ENCODE measurements around the gene SRCIN1. TPM values are rescaled to one million over a fixed set of nuclear protein-coding genes. Genes with fewer than 3 reads are reported as not detected.

SRCIN1 gene
- total RNA-seq, 4 donors from 2014 or later, result 0.44 to 5.4 (median 1.5) TPM

DNA sequence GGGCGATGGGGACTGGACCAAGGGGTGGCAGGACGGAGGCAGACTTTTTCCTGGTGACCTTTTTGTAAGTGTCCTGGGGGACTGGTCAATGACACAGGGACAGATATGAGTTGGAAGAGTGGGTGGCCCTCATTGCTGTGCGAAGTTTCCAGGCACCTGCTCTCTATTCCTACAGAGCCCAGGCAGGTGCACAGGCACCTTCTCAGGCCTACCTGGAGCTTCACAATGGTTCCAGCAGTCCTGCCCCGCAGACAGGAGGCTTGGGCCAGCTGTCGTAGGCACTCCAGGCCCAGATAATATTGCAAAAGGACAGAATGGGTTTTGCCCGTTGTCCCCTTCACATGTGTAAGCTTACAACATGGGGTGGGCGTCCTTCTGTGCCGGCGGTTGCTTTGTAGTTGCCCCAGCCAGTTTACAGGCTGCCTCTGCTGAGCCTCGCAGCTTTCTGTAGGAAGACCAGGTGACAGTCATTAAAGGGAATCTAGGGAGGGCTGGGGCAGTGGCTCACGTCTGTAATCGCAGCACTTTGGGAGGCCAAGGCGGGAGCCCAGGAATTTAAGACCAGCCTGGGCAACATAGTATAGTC is 93.2 kb downstream of the SRCIN1 start:
- H3K27ac ChIP-seq, result no peak overlapping the region
- WGBS, 2 donors, result 64 to 68% methylated on average over 12 of the region's 13 CpGs
- no peaks in the 10 kb centered on the region for H3K27me3 ChIP-seq
- H3K4me3 ChIP-seq, result no peak overlapping the region
- no peak for DNase-seq (ENCODE audit: low spot score in 2 of 2)
- TF ChIP-seq, protein P1, sequence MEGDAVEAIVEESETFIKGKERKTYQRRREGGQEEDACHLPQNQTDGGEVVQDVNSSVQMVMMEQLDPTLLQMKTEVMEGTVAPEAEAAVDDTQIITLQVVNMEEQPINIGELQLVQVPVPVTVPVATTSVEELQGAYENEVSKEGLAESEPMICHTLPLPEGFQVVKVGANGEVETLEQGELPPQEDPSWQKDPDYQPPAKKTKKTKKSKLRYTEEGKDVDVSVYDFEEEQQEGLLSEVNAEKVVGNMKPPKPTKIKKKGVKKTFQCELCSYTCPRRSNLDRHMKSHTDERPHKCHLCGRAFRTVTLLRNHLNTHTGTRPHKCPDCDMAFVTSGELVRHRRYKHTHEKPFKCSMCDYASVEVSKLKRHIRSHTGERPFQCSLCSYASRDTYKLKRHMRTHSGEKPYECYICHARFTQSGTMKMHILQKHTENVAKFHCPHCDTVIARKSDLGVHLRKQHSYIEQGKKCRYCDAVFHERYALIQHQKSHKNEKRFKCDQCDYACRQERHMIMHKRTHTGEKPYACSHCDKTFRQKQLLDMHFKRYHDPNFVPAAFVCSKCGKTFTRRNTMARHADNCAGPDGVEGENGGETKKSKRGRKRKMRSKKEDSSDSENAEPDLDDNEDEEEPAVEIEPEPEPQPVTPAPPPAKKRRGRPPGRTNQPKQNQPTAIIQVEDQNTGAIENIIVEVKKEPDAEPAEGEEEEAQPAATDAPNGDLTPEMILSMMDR (IDR thresholded peaks at IDR 0.05), result no peak
- no peak for TF ChIP-seq POLR2A (IDR thresholded peaks at IDR 0.05)
- no peak for TF ChIP-seq EP300 (IDR thresholded peaks at IDR 0.05)
- H3K36me3 ChIP-seq, result peaks cover 0 to 7% (median 0%) of the 10 kb centered on the region in 3 donors
- H3K4me1 ChIP-seq, result peaks cover 0 to 37% (median 6%) of the 10 kb centered on the region in 4 donors
- no peaks in the 10 kb centered on the region for H3K9me3 ChIP-seq

DNA sequence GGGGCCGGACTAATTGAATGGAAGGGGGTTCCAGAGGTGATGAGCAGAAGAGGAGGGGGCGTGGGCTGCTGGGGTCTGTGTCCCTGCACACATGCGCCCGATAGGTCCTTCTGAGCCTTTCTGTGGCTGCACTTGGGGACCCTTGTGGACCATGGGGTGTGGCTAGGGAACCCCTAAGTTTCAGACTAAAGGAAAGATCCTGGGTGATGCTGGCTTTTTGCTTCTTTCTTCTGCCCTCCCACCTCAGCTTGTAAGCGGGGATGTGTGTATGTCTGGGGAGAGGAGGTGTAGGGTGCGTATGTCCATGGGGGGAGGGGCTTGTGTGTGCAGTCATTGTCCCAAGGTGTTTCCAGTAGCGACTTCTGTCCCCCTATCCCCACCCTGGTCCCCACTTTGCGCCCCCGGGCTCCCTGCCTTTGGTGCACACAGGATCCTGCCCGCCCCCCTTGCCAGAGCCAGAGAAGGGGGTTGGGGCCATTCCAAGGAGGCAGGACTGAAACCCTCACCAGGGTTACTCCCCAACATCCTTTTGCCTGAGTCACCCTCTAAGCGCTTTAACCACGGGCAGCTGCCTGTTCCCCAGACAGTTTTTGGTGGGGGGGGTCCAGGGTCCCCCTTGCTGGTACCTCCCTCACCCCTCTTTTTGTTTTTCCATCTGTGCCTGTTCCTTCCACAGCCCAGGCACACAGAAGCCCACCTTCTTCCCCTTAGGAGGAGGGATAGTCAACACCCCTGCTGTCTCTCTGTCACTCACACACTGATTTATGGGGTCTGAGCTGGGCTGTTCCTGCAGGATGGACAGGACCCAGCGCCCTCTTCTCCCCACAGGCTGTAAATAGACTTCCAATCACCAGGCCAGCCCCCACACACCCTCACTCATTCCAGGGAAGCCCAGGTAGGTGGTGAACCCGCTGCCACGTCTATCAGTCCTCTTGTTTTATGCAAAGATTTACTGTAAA is 94.3 kb downstream of the SRCIN1 start:
- Histone ChIP-seq H3K27ac (no peak overlapping the region), H3K4me3 (peak overlapping the region in 1 of 4 donors; percentile 43), H3K36me3 (peaks cover 0 to 19% (median 0%) of the 10 kb centered on the region in 3 donors), H3K27me3 (no peaks in the 10 kb centered on the region), H3K4me1 (peaks cover 0 to 43% (median 6%) of the 10 kb centered on the region in 4 donors), H3K9me3 (no peaks in the 10 kb centered on the region)
- TF ChIP-seq, protein P1 (IDR thresholded peaks at IDR 0.05), result no peak
- TF ChIP-seq EP300 (IDR thresholded peaks at IDR 0.05) (no peak), POLR2A (IDR thresholded peaks at IDR 0.05) (no peak)
- 74 to 82% methylated on average over 12 to 15 of the region's 15 CpGs for WGBS, 2 donors
- DNase-seq (ENCODE audit: low spot score in 2 of 2), result no peak

DNA sequence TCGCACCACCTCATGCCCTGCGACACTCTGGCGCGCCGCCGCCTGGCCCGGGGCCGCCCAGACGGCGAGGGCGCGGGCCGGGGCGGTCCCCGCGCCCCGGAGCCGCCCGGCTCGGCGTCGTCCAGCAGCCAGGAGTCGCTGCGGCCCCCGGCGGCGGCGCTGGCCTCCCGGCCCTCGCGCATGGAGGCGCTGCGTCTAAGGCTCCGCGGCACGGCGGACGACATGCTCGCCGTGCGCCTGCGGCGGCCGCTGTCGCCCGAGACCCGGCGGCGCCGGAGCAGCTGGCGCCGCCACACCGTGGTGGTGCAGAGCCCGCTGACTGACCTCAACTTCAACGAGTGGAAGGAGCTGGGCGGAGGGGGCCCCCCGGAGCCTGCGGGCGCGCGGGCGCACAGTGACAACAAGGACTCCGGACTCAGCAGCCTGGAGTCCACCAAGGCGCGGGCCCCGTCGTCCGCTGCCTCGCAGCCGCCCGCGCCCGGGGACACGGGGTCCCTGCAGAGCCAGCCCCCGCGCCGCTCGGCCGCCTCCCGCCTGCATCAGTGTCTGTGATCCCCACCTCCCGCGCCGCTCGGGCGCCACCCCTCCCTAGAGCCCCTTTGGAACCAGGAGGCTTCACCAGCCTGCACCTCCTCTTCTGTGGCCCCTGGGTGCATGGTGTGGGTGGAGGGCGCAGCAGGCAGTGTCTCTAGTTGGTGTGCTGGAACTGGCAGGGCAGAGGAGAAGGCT is 95.2 kb downstream of the SRCIN1 start:
- peaks cover 0 to 46% (median 6%) of the 10 kb centered on the region in 4 donors for H3K4me1 ChIP-seq
- peak overlapping the region in 1 of 4 donors; percentile 79 for H3K27ac ChIP-seq
- H3K36me3 ChIP-seq, result peaks cover 0 to 27% (median 0%) of the 10 kb centered on the region in 3 donors
- no peaks in the 10 kb centered on the region for H3K9me3 ChIP-seq
- no peaks in the 10 kb centered on the region for H3K27me3 ChIP-seq
- TF ChIP-seq POLR2A (IDR thresholded peaks at IDR 0.05) (no peak), EP300 (IDR thresholded peaks at IDR 0.05) (no peak)
- TF ChIP-seq, protein P1 (IDR thresholded peaks at IDR 0.05), result peak in 2 of 5 experiments; percentile 12 to 19
- no peak for DNase-seq (ENCODE audit: low spot score in 2 of 2)
- WGBS, 2 donors, result 47 to 48% methylated on average over 41 to 47 of the region's 86 CpGs
- peak overlapping the region in 1 of 4 donors; percentile 43 for H3K4me3 ChIP-seq

DNA sequence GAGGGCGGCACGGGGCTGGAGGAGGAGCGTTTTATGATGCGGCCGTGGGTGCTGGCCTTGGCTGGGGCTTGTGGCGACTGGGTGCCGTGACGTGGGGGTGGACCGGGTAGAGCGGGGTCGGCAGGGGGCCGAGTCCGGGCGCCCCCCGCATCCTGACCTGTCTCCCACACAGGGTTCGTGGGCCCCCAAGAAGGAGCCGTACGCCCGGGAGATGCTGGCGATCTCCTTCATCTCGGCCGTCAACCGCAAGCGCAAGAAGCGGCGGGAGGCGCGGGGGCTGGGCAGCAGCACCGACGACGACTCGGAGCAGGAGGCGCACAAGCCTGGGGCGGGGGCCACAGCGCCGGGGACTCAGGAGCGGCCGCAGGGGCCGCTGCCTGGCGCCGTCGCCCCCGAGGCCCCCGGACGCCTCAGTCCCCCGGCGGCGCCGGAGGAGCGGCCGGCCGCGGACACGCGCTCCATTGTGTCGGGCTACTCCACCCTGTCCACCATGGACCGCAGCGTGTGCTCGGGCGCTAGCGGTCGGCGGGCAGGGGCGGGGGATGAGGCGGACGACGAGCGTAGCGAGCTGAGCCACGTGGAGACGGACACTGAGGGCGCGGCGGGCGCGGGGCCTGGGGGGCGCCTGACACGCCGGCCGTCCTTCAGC is 95.9 kb downstream of the SRCIN1 start:
- peaks cover 0 to 29% (median 0%) of the 10 kb centered on the region in 3 donors for H3K36me3 ChIP-seq
- peaks cover 0 to 46% (median 6%) of the 10 kb centered on the region in 4 donors for H3K4me1 ChIP-seq
- DNase-seq (ENCODE audit: low spot score in 2 of 2), result no peak
- peak overlapping the region; percentile 4 to 43 (median 24) for H3K4me3 ChIP-seq
- no peaks in the 10 kb centered on the region for H3K27me3 ChIP-seq
- TF ChIP-seq POLR2A (IDR thresholded peaks at IDR 0.05) (no peak), EP300 (IDR thresholded peaks at IDR 0.05) (no peak)
- TF ChIP-seq, protein P1 (IDR thresholded peaks at IDR 0.05), result no peak
- H3K9me3 ChIP-seq, result no peaks in the 10 kb centered on the region
- H3K27ac ChIP-seq, result peak overlapping the region in 3 of 4 donors; percentile 18 to 79 (median 70)
- WGBS, 2 donors, result 43 to 49% methylated on average over 23 to 35 of the region's 80 CpGs
